HG03558 (cell line): ENCODE measurements around the gene PPP2R5A.

Experiments used
- ATAC-seq: cut with Tn5 transposase; IDR thresholded peaks from one replicate; pipeline ENCODE4 v1.9.1; 2021; ENCODE audit warnings: moderate number of reproducible peaks; ENCODE audit not compliant: unreplicated experiment; ENCODE audit errors: extremely low read depth

The PPP2R5A gene

DNA sequence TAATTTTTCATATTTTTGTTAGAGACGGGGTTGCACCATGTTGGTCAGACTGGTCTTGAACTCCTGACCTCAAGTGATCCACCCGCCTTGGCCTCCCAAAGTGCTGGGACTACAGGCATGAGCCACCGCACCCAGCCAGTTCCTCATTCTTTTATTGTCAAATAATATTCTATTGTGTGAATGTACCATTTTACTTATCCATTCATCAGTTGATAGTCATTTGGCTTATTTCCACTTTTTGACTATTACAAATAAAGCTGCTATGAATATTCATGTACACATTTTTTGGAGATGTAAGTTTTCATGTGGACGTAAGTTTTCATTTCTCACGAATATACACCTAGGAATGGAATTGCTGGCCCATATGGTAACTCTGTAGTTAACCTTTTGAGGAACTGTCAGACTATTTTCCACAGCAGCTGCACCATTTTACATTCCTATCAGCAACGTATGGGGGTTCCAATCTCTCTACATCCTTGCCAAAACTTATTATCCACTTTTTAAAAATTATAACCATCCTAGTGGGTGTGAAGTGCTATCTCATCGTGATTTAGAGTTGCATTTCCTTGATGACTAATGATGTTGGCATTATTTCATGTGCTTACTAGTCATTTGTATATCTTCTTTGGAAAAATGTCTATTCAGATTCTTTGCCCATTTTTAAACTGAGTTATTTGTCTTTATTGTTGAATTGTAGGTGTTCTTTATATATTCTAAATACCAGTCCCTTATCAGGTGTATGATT lies 116.8 kb downstream of the PPP2R5A start:
- ATAC-seq: no peak

DNA sequence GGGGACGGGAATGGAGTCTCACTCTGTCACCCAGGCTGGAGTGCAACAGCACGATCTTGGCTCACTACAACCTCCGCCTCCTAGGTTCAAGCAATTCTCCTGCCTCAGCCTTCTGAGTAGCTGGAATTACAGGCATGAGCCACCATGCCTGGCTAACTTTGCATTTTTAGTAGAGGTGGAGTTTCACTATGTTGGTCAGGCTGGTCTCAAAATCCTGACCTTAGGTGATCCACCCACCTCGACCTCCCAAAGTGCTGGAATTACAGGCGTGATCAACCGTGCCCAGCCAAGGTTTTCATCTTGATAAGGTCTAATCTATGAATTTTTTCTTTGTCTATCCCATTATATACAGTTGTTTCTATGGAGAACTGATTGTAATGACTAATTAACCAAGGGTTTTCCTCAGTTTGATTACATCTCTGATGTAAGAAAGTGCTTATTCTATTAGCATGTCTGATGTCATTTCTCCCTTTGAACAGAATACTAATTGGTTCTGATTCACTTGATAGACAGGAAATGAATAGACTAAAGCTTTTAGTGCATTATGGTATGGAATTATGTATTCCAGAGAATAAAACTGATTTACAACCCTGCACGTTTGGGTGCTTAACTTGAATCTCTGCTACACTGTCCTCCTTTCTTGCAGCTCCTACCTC lies 117.6 kb downstream of the PPP2R5A start:
- ATAC-seq: no peak

DNA sequence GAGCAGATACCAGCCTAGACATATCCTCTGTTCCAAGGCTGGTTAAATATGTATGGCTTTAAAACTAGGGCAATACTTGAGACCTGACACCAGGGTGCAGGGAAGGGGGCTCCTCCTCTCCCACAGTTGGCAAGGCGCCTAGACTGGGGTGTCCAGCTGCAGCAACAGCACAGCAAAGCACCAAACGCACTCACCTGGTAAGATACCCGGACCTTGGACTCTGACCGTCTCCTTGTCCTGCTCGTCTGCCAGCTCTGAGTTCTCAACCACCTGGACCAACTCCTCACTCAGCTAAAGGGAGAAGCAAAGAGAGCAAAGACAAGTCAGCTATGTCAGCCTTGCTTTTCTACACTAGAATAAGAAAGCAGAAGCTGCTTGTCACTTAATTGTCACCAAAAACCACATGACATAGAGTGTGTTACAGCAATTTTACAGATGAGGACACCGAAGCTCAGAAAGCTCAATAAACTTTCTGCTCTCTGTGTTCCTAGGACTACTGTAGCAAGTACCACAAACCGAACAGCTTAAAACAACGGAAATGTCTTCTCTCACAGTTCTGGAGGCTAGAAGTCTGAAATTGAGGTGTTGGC lies 125.1 kb downstream of the PPP2R5A start:
- ATAC-seq: no peak
